ENCODE results near the gene LRRC45.

LRRC45 gene

DNA sequence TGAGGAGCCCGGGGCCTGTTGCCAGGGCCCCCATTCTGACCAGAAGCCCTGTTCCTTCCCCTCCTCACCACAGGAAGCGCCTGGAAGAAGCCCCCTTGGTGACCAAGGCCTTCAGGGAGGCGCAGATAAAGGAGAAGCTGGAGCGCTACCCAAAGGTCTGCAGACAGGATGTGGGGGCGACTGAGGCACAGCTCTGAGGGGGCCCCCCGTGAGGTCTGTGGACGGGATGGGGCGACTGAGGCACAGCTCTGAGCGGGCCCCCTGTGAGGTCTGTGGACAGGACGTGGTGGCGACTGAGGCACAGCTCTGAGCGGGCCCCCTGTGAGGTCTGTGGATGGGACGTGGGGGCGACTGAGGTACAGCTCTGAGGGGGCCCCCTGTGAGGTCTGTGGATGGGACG lies 13.7 kb upstream of the LRRC45 start:
- no peak overlapping the region for H3K4me3 ChIP-seq (ENCODE audit: low read depth, low read length)
- no peaks in the 10 kb centered on the region for H3K36me3 ChIP-seq (ENCODE audit: insufficient read depth, low read length)
- no peak overlapping the region for H3K27ac ChIP-seq (ENCODE audit: low read depth, low read length)
- no peak overlapping the region for H2AFZ ChIP-seq (ENCODE audit: low read length, unreplicated experiment)
- no peaks in the 10 kb centered on the region for H3K79me2 ChIP-seq (ENCODE audit: control insufficient read depth, insufficient read depth, low read length, unreplicated experiment)
- no peaks in the 10 kb centered on the region for H3K27me3 ChIP-seq (ENCODE audit: insufficient read depth, low read length)
- peaks cover 24% of the 10 kb centered on the region for H3K4me1 ChIP-seq (ENCODE audit: control insufficient read depth, insufficient read depth, low read length, unreplicated experiment)

DNA sequence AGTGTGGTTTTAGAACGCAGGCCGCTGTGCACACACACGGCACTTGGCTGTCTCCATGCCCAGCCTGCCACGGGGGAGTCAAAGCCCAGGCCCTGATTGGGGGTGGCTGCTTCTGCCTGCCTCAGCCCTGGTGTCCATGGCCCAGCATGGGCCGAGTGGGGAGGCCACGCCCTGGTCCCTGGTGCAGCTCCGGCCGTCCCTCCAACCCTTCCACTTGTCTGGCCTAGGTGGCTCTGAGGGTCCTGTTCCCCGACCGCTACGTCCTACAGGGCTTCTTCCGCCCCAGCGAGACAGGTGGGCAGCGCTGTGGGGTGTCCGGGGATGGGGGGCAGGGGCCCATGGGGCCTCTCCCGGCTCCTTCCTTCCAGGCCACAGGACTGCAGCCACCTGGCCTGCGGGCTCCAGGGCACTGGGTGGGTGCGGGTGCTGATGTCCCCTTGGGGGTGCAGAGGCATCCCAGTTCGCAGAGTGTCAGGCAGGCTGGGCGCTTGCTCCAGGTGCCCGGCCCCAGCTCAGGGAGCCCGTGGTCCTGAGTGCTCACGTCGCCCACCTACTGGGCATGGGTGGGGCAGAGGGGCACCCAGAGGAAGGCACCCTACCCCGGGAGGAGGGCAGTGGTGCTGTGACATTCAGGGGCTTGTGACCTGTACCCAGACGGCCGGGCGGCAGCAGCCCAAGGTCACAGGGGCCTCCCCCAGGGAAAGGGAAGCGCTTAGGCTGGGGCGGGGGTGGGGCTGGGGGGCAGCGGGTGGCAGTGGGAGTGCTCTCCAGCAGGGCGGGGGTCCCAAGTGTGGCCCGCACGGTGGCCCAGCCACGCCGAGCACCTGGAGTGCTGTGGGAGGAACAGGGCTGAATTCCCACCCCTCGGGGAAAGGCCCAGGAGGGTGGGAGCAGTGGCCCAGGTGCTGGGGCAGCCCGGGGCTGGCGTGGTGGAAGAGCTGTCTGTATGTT lies 12.3 kb upstream of the LRRC45 start:
- H2AFZ ChIP-seq (ENCODE audit: low read length, unreplicated experiment): no peak overlapping the region
- no peak overlapping the region for H3K27ac ChIP-seq (ENCODE audit: low read depth, low read length)
- no peaks in the 10 kb centered on the region for H3K36me3 ChIP-seq (ENCODE audit: insufficient read depth, low read length)
- H3K4me1 ChIP-seq (ENCODE audit: control insufficient read depth, insufficient read depth, low read length, unreplicated experiment): peaks cover 10% of the 10 kb centered on the region
- no peaks in the 10 kb centered on the region for H3K27me3 ChIP-seq (ENCODE audit: insufficient read depth, low read length)
- no peaks in the 10 kb centered on the region for H3K79me2 ChIP-seq (ENCODE audit: control insufficient read depth, insufficient read depth, low read length, unreplicated experiment)
- H3K4me3 ChIP-seq (ENCODE audit: low read depth, low read length): no peak overlapping the region

DNA sequence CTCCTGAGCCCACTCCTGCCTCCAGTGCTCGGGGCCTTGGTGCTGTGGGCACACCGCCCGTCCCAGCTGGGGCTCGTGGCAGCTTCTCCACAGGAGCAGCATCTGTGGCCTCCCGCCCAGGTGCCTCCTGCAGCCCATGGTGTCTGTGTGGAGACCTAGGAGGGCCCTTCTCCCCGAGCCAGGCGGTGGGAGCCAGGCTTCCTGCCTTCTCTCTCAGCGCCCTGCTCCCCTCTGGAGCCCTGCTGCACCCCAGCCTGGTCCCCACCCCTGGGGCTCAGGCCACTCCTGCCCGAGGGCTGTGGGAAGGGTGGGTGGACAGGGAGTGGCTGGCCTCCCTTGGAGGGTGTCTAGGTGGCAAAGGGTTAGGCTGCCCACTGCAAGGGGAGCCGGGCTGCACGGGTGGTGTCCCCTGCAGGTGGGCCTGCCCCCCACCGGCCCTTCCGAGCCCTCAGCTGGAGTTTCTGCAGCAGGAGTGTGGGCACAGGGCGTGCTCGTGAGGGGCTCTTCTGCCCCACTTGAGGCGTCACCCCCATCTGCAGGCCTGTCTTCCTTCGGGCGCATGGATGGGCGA lies 11.4 kb upstream of the LRRC45 start:
- no peak overlapping the region for H2AFZ ChIP-seq (ENCODE audit: low read length, unreplicated experiment)
- no peaks in the 10 kb centered on the region for H3K27me3 ChIP-seq (ENCODE audit: insufficient read depth, low read length)
- no peaks in the 10 kb centered on the region for H3K36me3 ChIP-seq (ENCODE audit: insufficient read depth, low read length)
- no peak overlapping the region for H3K4me3 ChIP-seq (ENCODE audit: low read depth, low read length)
- no peaks in the 10 kb centered on the region for H3K79me2 ChIP-seq (ENCODE audit: control insufficient read depth, insufficient read depth, low read length, unreplicated experiment)
- no peak overlapping the region for H3K27ac ChIP-seq (ENCODE audit: low read depth, low read length)
- peaks cover 3% of the 10 kb centered on the region for H3K4me1 ChIP-seq (ENCODE audit: control insufficient read depth, insufficient read depth, low read length, unreplicated experiment)

DNA sequence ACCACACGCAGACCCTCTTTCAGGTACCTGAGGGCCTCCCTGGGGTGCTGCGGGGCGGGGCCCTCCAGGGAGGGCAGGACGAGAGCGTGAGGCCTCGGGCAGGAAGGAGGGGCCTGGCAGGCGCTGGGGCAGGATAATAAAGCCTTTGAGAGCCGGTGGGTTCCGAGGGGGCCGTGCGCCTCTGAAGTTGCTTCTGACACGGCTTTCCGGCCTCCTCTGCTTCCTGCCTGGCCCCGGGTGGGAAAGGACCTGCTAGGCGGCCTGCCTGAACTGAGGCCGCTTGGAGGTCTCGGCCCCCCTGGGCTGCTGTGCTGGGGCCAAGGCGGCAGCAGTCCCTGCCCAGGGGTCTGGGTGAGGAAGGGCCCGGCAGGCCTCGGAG lies 10.9 kb upstream of the LRRC45 start:
- H3K4me1 ChIP-seq (ENCODE audit: control insufficient read depth, insufficient read depth, low read length, unreplicated experiment): no peaks in the 10 kb centered on the region
- H3K27ac ChIP-seq (ENCODE audit: low read depth, low read length): no peak overlapping the region

DNA sequence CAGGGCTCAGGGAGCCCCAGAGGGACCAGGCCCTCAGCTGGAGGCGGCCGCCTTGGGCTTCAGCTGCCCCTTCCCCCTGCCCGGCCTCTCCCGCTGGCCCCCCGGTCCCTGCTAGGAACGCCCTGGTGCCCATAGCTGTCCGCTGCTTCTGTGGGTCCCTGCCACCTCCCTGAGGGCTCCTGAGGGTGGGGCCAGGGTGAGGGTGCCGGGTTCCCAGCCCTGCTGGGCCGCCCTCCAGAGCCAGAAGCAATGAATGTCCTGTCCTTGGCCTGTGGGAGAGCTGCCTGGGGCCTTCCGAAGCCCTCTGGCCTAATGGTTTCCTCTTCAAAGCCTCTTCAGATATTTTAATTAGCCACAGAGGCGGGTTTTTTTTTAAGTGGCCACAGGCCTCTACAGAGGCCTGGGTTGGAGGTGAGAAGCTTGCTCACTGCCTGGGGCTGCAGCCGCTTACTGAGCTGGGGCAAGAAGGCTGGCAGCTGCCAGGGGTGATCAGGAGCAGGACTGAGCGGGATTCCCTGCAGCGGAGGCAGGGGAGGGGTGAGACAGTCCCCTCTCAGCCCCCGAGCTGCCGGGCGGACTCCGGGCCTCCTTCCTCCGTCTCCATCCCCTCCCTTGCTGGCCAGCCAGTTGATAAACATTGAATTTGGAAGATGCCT lies 10.3 kb upstream of the LRRC45 start:
- H3K4me3 ChIP-seq (ENCODE audit: low read depth, low read length): no peak overlapping the region
- H3K36me3 ChIP-seq (ENCODE audit: insufficient read depth, low read length): no peaks in the 10 kb centered on the region
- H3K27ac ChIP-seq (ENCODE audit: low read depth, low read length): no peak overlapping the region
- H3K79me2 ChIP-seq (ENCODE audit: control insufficient read depth, insufficient read depth, low read length, unreplicated experiment): no peaks in the 10 kb centered on the region
- no peaks in the 10 kb centered on the region for H3K27me3 ChIP-seq (ENCODE audit: insufficient read depth, low read length)
- H3K4me1 ChIP-seq (ENCODE audit: control insufficient read depth, insufficient read depth, low read length, unreplicated experiment): no peaks in the 10 kb centered on the region
- no peak overlapping the region for H2AFZ ChIP-seq (ENCODE audit: low read length, unreplicated experiment)

More for the DNA sequence above, 10.9 kb upstream of the LRRC45 start:
- Histone ChIP-seq H2AFZ (ENCODE audit: low read length, unreplicated experiment) (no peak overlapping the region), H3K79me2 (ENCODE audit: control insufficient read depth, insufficient read depth, low read length, unreplicated experiment) (no peaks in the 10 kb centered on the region), H3K36me3 (ENCODE audit: insufficient read depth, low read length) (no peaks in the 10 kb centered on the region), H3K4me3 (ENCODE audit: low read depth, low read length) (no peak overlapping the region), H3K27me3 (ENCODE audit: insufficient read depth, low read length) (no peaks in the 10 kb centered on the region)

DNA sequence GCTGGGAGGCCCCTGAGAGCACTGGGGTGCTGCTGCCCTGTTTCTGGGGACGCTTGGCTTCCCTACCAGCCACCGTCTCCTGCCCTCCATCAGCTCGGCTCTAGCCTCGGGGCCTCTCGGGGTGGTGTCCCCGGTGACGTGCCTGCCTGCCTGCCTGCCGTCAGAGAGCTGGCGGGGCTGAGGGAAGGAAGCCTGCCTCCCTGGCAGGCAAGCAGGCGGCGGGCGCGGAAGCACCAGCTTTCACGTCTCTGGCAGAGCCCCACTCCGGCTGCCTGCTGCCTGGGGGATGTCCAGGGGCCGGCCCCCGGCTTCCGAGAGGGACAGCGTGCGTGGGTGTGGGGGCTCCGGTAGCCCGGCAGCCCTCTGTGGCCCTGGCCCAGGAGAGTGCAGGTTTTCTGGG lies 9.8 kb upstream of the LRRC45 start:
- Histone ChIP-seq H3K27ac (ENCODE audit: low read depth, low read length) (no peak overlapping the region), H3K79me2 (ENCODE audit: control insufficient read depth, insufficient read depth, low read length, unreplicated experiment) (no peaks in the 10 kb centered on the region), H2AFZ (ENCODE audit: low read length, unreplicated experiment) (no peak overlapping the region), H3K27me3 (ENCODE audit: insufficient read depth, low read length) (no peaks in the 10 kb centered on the region), H3K36me3 (ENCODE audit: insufficient read depth, low read length) (no peaks in the 10 kb centered on the region), H3K4me1 (ENCODE audit: control insufficient read depth, insufficient read depth, low read length, unreplicated experiment) (no peaks in the 10 kb centered on the region), H3K4me3 (ENCODE audit: low read depth, low read length) (no peak overlapping the region)

DNA sequence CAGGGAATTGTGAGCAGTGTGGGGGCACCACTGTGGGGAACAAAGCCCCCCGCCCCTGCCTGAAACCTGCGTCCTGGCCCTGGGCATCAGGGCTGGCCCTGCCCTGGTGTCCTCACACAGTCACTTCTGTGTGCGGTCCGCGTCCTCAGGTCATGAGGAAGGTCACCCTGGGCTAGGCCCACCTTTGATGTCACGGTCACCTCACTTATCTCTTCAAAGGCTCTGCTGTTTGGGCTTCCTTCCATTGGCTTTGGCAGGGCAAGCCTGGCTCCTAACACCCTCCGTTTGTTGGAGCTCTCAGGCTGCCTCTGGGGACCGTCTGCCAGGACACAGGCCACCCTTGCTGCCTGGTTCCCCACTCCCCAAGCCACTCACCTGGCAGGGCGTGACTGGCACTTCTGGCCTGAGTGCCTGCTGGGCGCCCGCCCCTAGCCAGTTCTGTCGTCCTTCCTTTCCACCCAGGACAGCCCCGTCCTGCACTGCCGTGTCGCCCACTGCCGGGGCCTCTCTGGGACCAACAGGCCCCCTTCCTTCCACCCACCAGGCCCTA lies 9.3 kb upstream of the LRRC45 start:
- no peaks in the 10 kb centered on the region for H3K4me1 ChIP-seq (ENCODE audit: control insufficient read depth, insufficient read depth, low read length, unreplicated experiment)
- H2AFZ ChIP-seq (ENCODE audit: low read length, unreplicated experiment): no peak overlapping the region
- no peak overlapping the region for H3K27ac ChIP-seq (ENCODE audit: low read depth, low read length)
- H3K79me2 ChIP-seq (ENCODE audit: control insufficient read depth, insufficient read depth, low read length, unreplicated experiment): no peaks in the 10 kb centered on the region
- H3K27me3 ChIP-seq (ENCODE audit: insufficient read depth, low read length): no peaks in the 10 kb centered on the region
- no peaks in the 10 kb centered on the region for H3K36me3 ChIP-seq (ENCODE audit: insufficient read depth, low read length)
- H3K4me3 ChIP-seq (ENCODE audit: low read depth, low read length): no peak overlapping the region

DNA sequence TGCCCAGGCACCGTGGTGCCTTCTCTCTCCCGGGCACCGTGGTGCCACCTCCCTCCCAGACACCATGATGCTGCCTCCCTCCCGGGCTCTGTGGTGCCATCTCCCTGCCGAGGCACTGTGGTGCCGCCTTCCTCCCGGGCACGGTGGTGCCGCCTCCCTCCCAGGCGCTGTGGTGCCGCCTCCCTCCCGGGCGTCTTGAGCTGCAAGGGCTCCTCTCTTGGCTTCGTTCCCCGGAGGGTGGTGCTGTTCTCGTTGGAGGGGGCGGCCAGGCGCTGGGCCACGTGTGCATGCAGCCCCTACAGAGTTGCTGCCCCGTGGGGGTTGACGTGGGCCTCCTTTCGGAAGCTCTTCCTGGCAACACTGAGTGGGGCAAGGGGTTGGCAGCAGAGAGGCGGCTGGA lies 8.7 kb upstream of the LRRC45 start:
- Histone ChIP-seq H3K79me2 (ENCODE audit: control insufficient read depth, insufficient read depth, low read length, unreplicated experiment) (no peaks in the 10 kb centered on the region), H3K36me3 (ENCODE audit: insufficient read depth, low read length) (no peaks in the 10 kb centered on the region), H3K4me3 (ENCODE audit: low read depth, low read length) (no peak overlapping the region), H3K27ac (ENCODE audit: low read depth, low read length) (no peak overlapping the region), H3K27me3 (ENCODE audit: insufficient read depth, low read length) (no peaks in the 10 kb centered on the region), H2AFZ (ENCODE audit: low read length, unreplicated experiment) (no peak overlapping the region), H3K4me1 (ENCODE audit: control insufficient read depth, insufficient read depth, low read length, unreplicated experiment) (no peaks in the 10 kb centered on the region)

DNA sequence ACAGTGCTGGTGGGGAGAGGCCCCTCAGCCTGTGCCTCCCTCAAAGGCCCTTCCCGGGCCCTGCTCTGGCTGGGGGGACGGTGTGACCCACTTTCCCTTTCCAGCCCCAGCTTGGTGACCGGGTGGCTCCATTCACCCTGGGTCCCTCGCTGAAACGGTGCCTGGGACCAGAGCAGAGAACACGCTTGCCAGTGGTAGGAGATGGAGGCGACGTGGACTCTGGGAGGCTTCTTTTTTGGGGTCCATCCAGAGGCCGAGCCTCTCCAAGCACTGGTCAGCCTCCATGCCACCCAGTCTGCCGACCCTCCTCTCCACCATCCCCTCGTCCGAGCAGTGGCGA lies 8.2 kb upstream of the LRRC45 start:
- Histone ChIP-seq H3K36me3 (ENCODE audit: insufficient read depth, low read length) (no peaks in the 10 kb centered on the region), H3K4me1 (ENCODE audit: control insufficient read depth, insufficient read depth, low read length, unreplicated experiment) (no peaks in the 10 kb centered on the region), H3K27ac (ENCODE audit: low read depth, low read length) (no peak overlapping the region), H3K4me3 (ENCODE audit: low read depth, low read length) (no peak overlapping the region), H3K27me3 (ENCODE audit: insufficient read depth, low read length) (no peaks in the 10 kb centered on the region), H3K79me2 (ENCODE audit: control insufficient read depth, insufficient read depth, low read length, unreplicated experiment) (no peaks in the 10 kb centered on the region), H2AFZ (ENCODE audit: low read length, unreplicated experiment) (no peak overlapping the region)

DNA sequence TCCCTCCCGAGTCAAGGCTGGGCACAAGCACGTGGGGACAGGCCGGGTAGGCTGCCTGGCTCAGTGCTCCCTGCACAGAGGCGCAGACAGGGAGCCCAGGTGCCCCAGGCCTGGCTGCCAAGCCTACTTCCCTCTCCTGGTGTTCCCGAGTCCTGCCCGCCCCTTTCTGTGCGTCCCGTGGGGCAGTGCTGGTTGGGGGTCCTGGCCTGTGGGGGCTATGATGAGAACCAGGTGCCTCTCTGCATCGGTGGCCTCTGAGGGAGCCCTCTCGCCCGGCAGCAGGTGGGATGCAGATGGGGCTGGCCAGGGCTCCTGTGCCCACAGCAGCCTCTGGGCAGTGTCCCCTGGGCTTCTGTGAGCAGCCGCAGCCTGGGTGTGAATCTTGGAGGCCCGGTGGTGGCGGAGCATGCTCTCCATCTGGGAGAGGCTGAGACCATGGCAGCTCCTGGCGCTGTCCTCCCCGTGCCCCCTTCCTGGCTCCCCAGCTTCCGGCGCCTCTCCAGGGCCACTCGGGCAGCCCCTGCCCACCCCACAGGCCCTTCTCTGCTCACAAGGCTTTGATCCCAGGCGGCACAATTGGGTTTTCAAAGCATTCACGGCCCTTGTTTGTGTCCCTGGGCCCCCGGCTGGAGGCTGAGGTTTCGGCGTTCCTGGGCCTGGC lies 7.7 kb upstream of the LRRC45 start:
- Histone ChIP-seq H3K36me3 (ENCODE audit: insufficient read depth, low read length) (no peaks in the 10 kb centered on the region), H3K4me1 (ENCODE audit: control insufficient read depth, insufficient read depth, low read length, unreplicated experiment) (no peaks in the 10 kb centered on the region), H3K79me2 (ENCODE audit: control insufficient read depth, insufficient read depth, low read length, unreplicated experiment) (no peaks in the 10 kb centered on the region), H3K27ac (ENCODE audit: low read depth, low read length) (no peak overlapping the region), H3K27me3 (ENCODE audit: insufficient read depth, low read length) (no peaks in the 10 kb centered on the region), H2AFZ (ENCODE audit: low read length, unreplicated experiment) (no peak overlapping the region), H3K4me3 (ENCODE audit: low read depth, low read length) (no peak overlapping the region)
